HCT116 (cell line): ENCODE results near the gene ZNRF3. TPM values are rescaled to one million over a fixed set of nuclear protein-coding genes. Genes with fewer than 3 reads are reported as not detected.

ENCODE experiments used
- ATAC-seq: fragments of 200-7000 bp; cut with Tn5 transposase; 2 replicates; pipeline ENCODE4 v1.9.1; 2020; ENCODE audit warnings: mild to moderate bottlenecking, moderate library complexity
- BruUV-seq: library from RNA; stranded (reverse); fragments of 400-500 nt; replicated peaks from 2 replicates; lab custom pipeline; 2021; lab: Mats Ljungman, UMichigan
- CTCF ChIA-PET: fragments of 300-600 bp; sonication (Branson Sonifier 250); formaldehyde crosslinking; loops from one replicate; lab custom pipeline; 2021; ENCODE audit warnings: antibody characterized with exemption; lab: Charles Lee
- POLR2A ChIA-PET: fragments of 300-600, 350-600 bp; sonication (Branson Sonifier 250); formaldehyde crosslinking; loops from one replicate; lab custom pipeline; 2021; ENCODE audit warnings: antibody characterized with exemption; lab: Charles Lee
- RAD21 ChIA-PET, 2 experiments: fragments of 300-600 bp; sonication (Branson Sonifier 250); formaldehyde crosslinking; loops; one replicate each; lab custom pipeline; 2023; ENCODE audit warnings: low total read pairs in 2 of 2; ENCODE audit not compliant: uncharacterized antibody in 2 of 2, unreplicated experiment in 2 of 2, low non-redundant PET in 1 of 2; lab: Charles Lee
- DNase-seq: peaks from one replicate; pipeline ENCODE4 v3.0.0-alpha.2; 2010; ENCODE audit warnings: low read depth, low spot score
- H2AFZ ChIP-seq: fragments of 200-600 bp; shearing (Covaris generic), sonication (generic); 2 replicates; pipeline ENCODE4 v1.6.1; 2017; ENCODE audit warnings: low read depth, mixed run types, mixed read lengths, antibody characterized with exemption, low read length; ENCODE audit not compliant: poor library complexity, severe bottlenecking
- H3K27ac ChIP-seq: 2 replicates; pipeline ENCODE4 v1.5.1; 2012; ENCODE audit warnings: low read depth, low read length
- H3K27me3 ChIP-seq: fragments of 200-600 bp; sonication (generic); 2 replicates; pipeline ENCODE4 v1.6.1; 2016; ENCODE audit warnings: mixed run types, low read length, mixed read lengths; ENCODE audit not compliant: insufficient read depth
- H3K36me3 ChIP-seq, 2 experiments: fragments of 200-500 bp in 1 of 2; fragments of 200-600 bp in 1 of 2; sonication (Bioruptor generic) in 1 of 2; sonication (generic) in 1 of 2; 2 replicates each; pipeline versions ENCODE4 v1.5.1 to v1.6.1; 2014 to 2016; ENCODE audit warnings: low read length in 2 of 2, inconsistent platforms in 1 of 2, mixed read lengths in 1 of 2, mixed run types in 1 of 2; ENCODE audit not compliant: insufficient read depth in 2 of 2, control insufficient read depth in 1 of 2
- H3K4me1 ChIP-seq, 2 experiments: fragments of 200-600 bp in 1 of 2; sonication (generic) in 1 of 2; 2 replicates each; pipeline versions ENCODE4 v1.5.1 to v1.6.1; 2012 to 2017; ENCODE audit warnings: low read length in 2 of 2, inconsistent platforms in 1 of 2, mild to moderate bottlenecking in 1 of 2, mixed read lengths in 1 of 2, mixed run types in 1 of 2, moderate library complexity in 1 of 2; ENCODE audit not compliant: insufficient read depth in 2 of 2, control insufficient read depth in 1 of 2
- H3K4me2 ChIP-seq: fragments of 200-600 bp; sonication (generic); 2 replicates; pipeline ENCODE4 v1.6.1; 2017; ENCODE audit warnings: mixed run types, low read length, mixed read lengths
- H3K4me3 ChIP-seq, 2 experiments: fragments of 200-600 bp in 1 of 2; sonication (generic) in 1 of 2; replicated peaks in 1 of 2; 2 replicates each; pipeline ENCODE4 v1.5.1; 2011 to 2016; ENCODE audit warnings: low read length in 2 of 2, control low read depth in 1 of 2, low read depth in 1 of 2, mild to moderate bottlenecking in 1 of 2, mixed read lengths in 1 of 2, mixed run types in 1 of 2
- H3K79me2 ChIP-seq: fragments of 200-600 bp; sonication (generic); 2 replicates; pipeline ENCODE4 v1.6.1; 2017; ENCODE audit warnings: mild to moderate bottlenecking, mixed run types, low read length, moderate library complexity, mixed read lengths; ENCODE audit not compliant: insufficient read depth
- H3K9ac ChIP-seq: fragments of 200-600 bp; sonication (generic); 2 replicates; pipeline ENCODE4 v1.6.1; 2016; ENCODE audit warnings: low read length, mixed read lengths
- H3K9me2 ChIP-seq: fragments of 200-600 bp; sonication (generic), shearing (Covaris generic); 2 replicates; pipeline ENCODE4 v1.6.1; 2017; ENCODE audit warnings: mixed run types, mild to moderate bottlenecking, moderate library complexity; ENCODE audit not compliant: insufficient read depth
- H3K9me3 ChIP-seq, 2 experiments: fragments of 200-500 bp in 1 of 2; fragments of 200-600 bp in 1 of 2; sonication (Bioruptor generic) in 1 of 2; sonication (generic) in 1 of 2; 2 replicates each; pipeline ENCODE4 v1.6.1; 2014 to 2017; ENCODE audit warnings: low read length in 2 of 2, mixed read lengths in 2 of 2, inconsistent platforms in 1 of 2, low read depth in 1 of 2, mild to moderate bottlenecking in 1 of 2, mixed run types in 1 of 2, moderate library complexity in 1 of 2; ENCODE audit not compliant: control insufficient read depth in 1 of 2, insufficient read depth in 1 of 2
- H4K20me1 ChIP-seq: fragments of 200-600 bp; sonication (generic), shearing (Covaris generic); 2 replicates; pipeline ENCODE4 v1.6.1; 2017; ENCODE audit warnings: mixed run types, mild to moderate bottlenecking, moderate library complexity; ENCODE audit not compliant: insufficient read depth
- CEBPB ChIP-seq: IDR thresholded peaks from 2 replicates; pipeline ENCODE4 v1.6.1; 2012; ENCODE audit warnings: low read depth
- EGR1 ChIP-seq: IDR thresholded peaks from 2 replicates; pipeline ENCODE4 v1.6.1; 2012; ENCODE audit warnings: low read depth
- ELF1 ChIP-seq: IDR thresholded peaks from 2 replicates; pipeline ENCODE4 v1.6.1; 2012; ENCODE audit warnings: low read depth, borderline replicate concordance
- EZH2 ChIP-seq: fragments of 200-600 bp; sonication (generic); IDR thresholded peaks from 2 replicates; pipeline ENCODE4 v1.6.1; 2017; ENCODE audit warnings: antibody characterized with exemption, mixed run types
- EZH2phosphoT487 ChIP-seq: fragments of 200-600 bp; IDR thresholded peaks from 2 replicates; pipeline ENCODE4 v1.6.1; 2018; ENCODE audit warnings: antibody characterized with exemption, borderline replicate concordance
- FOSL1 ChIP-seq: IDR thresholded peaks from 2 replicates; pipeline ENCODE4 v1.6.1; 2012; ENCODE audit warnings: low read depth
- POLR2AphosphoS5 ChIP-seq: IDR thresholded peaks from 2 replicates; pipeline ENCODE4 v1.6.1; 2011; ENCODE audit warnings: mild to moderate bottlenecking, low read depth, low read length, moderate library complexity
- RAD21 ChIP-seq: IDR thresholded peaks from 2 replicates; pipeline ENCODE4 v1.6.1; 2012; ENCODE audit warnings: low read depth, mild to moderate bottlenecking
- SIN3A ChIP-seq: IDR thresholded peaks from 2 replicates; pipeline ENCODE4 v1.6.1; 2012; ENCODE audit warnings: low read depth
- SP1 ChIP-seq: IDR thresholded peaks from 2 replicates; pipeline ENCODE4 v1.6.1; 2012; ENCODE audit warnings: low read depth
- TCF7L2 ChIP-seq: IDR thresholded peaks from 2 replicates; pipeline ENCODE4 v1.7.0; 2011; ENCODE audit warnings: borderline replicate concordance, inconsistent platforms; ENCODE audit not compliant: insufficient read depth, insufficient read length; ENCODE audit errors: extremely low read depth
- YY1 ChIP-seq: IDR thresholded peaks from 2 replicates; pipeline ENCODE4 v1.6.1; 2011; ENCODE audit warnings: low read length, low read depth, moderate library complexity, mild to moderate bottlenecking; ENCODE audit not compliant: insufficient replicate concordance; ENCODE audit errors: extremely low read depth
- ZFX ChIP-seq: fragments of 450-650 bp; IDR thresholded peaks from 2 replicates; pipeline ENCODE4 v1.6.1; 2017
- intact Hi-C: fragments of 100-400 bp; cut with micrococcal nuclease; formaldehyde crosslinking; loops from 2 replicates; pipeline ENCODE4 v1.10.0; 2022
- total RNA-seq: library from RNA; stranded (reverse); gene quantifications from one replicate; pipeline ENCODE4 v1.2.1, GENCODE V29; 2021; ENCODE audit not compliant: unreplicated experiment
- TF ChIP-seq, protein P1 (sequence below): IDR thresholded peaks from 2 replicates; pipeline ENCODE4 v1.6.1; 2012
- TF ChIP-seq, protein P2 (sequence below), 3 experiments: fragments of 200-600 bp in 1 of 3; sonication (generic) in 1 of 3; IDR thresholded peaks in 2 of 3; conservative IDR thresholded peaks in 1 of 3; 2 replicates each; pipeline ENCODE4 v1.5.1; 2012 to 2017; ENCODE audit warnings: low read depth in 2 of 3, low read length in 2 of 3, antibody characterized with exemption in 1 of 3, borderline replicate concordance in 1 of 3, control low read depth in 1 of 3, mild to moderate bottlenecking in 1 of 3, mixed read lengths in 1 of 3, mixed run types in 1 of 3, moderate library complexity in 1 of 3; ENCODE audit not compliant: insufficient read depth in 1 of 3
- TF ChIP-seq, protein P3 (sequence below): IDR thresholded peaks from 2 replicates; pipeline ENCODE4 v1.6.1; 2012; ENCODE audit warnings: low read depth
- TF ChIP-seq, protein P4 (sequence below): IDR thresholded peaks from 2 replicates; pipeline ENCODE4 v1.6.1; 2011; ENCODE audit warnings: mild to moderate bottlenecking, low read length, moderate library complexity; ENCODE audit not compliant: insufficient replicate concordance; ENCODE audit errors: extremely low read depth

Gene ZNRF3
- total RNA-seq, 1 experiment from 2014 or later = 12.2 TPM

DNA sequence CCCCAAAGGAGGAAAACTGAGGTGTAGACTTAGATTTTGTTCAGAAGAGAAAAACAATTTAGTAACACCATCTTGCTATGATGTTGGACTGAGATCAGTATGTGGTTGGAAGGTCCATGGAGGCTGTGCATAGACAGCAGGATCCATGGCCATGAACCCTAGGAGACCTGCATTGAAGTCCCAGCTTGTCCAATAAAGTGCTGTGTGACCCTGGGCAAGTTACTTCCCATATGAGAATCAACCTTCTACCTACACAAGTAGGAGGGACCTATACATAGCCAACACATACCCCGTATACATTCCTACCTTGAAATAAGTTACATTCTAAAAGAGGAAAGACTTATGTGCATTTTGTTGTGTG lies 27.3 kb upstream of the ZNRF3 start:
- Histone ChIP-seq H3K36me3 (no peaks in the 10 kb centered on the region), H3K27me3 (no peaks in the 10 kb centered on the region), H3K27ac (no peak overlapping the region), H4K20me1 (no peaks in the 10 kb centered on the region), H3K9ac (no peak overlapping the region), H3K79me2 (no peaks in the 10 kb centered on the region), H3K9me3 (no peaks in the 10 kb centered on the region), H3K9me2 (no peaks in the 10 kb centered on the region), H3K4me1 (peaks cover 22 to 23% of the 10 kb centered on the region in 2 experiments), H3K4me3 (no peak overlapping the region), H3K4me2 (peak overlapping the region; percentile 30), H2AFZ (no peak overlapping the region)
- ChIA-PET POLR2A (no interaction called here), RAD21 (interaction anchor here (0.6 to 3.1 kb wide), 4 partner anchors 48 to 185 kb away, joined by 3 to 22 read pairs (median 12); no protein-coding TSS in a partner anchor), CTCF (interaction anchor here (1.1 to 2.8 kb wide), 9 partner anchors 27 to 389 kb away, joined by 3 to 80 read pairs (median 4); partner anchors contain the start of gene ZNRF3)
- intact Hi-C loops = loop anchor here (1.0 to 10.0 kb wide), 3 partner anchors 184 to 389 kb away; no protein-coding TSS in a partner anchor
- no TSS peak for BruUV-seq
- TF ChIP-seq FOSL1 (no peak), SIN3A (no peak), YY1 (no peak), TCF7L2 (no peak), ZFX (no peak), EGR1 (no peak), POLR2AphosphoS5 (no peak), CEBPB (no peak), EZH2 (no peak), ELF1 (no peak), SP1 (no peak; the same call in 1 of the 2 replicates), EZH2phosphoT487 (no peak), RAD21 (no peak)
- TF ChIP-seq, protein P1, sequence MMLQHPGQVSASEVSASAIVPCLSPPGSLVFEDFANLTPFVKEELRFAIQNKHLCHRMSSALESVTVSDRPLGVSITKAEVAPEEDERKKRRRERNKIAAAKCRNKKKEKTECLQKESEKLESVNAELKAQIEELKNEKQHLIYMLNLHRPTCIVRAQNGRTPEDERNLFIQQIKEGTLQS = no peak
- TF ChIP-seq, protein P2, sequence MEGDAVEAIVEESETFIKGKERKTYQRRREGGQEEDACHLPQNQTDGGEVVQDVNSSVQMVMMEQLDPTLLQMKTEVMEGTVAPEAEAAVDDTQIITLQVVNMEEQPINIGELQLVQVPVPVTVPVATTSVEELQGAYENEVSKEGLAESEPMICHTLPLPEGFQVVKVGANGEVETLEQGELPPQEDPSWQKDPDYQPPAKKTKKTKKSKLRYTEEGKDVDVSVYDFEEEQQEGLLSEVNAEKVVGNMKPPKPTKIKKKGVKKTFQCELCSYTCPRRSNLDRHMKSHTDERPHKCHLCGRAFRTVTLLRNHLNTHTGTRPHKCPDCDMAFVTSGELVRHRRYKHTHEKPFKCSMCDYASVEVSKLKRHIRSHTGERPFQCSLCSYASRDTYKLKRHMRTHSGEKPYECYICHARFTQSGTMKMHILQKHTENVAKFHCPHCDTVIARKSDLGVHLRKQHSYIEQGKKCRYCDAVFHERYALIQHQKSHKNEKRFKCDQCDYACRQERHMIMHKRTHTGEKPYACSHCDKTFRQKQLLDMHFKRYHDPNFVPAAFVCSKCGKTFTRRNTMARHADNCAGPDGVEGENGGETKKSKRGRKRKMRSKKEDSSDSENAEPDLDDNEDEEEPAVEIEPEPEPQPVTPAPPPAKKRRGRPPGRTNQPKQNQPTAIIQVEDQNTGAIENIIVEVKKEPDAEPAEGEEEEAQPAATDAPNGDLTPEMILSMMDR (IDR thresholded peaks at IDR 0.05 in 2 of 3, conservative IDR thresholded peaks at IDR 0.05 in 1 of 3; ENCODE audit: borderline replicate concordance in 1 of 3, insufficient read depth in 1 of 3, low read depth in 2 of 3, low read length in 2 of 3) = no peak
- TF ChIP-seq, protein P3, sequence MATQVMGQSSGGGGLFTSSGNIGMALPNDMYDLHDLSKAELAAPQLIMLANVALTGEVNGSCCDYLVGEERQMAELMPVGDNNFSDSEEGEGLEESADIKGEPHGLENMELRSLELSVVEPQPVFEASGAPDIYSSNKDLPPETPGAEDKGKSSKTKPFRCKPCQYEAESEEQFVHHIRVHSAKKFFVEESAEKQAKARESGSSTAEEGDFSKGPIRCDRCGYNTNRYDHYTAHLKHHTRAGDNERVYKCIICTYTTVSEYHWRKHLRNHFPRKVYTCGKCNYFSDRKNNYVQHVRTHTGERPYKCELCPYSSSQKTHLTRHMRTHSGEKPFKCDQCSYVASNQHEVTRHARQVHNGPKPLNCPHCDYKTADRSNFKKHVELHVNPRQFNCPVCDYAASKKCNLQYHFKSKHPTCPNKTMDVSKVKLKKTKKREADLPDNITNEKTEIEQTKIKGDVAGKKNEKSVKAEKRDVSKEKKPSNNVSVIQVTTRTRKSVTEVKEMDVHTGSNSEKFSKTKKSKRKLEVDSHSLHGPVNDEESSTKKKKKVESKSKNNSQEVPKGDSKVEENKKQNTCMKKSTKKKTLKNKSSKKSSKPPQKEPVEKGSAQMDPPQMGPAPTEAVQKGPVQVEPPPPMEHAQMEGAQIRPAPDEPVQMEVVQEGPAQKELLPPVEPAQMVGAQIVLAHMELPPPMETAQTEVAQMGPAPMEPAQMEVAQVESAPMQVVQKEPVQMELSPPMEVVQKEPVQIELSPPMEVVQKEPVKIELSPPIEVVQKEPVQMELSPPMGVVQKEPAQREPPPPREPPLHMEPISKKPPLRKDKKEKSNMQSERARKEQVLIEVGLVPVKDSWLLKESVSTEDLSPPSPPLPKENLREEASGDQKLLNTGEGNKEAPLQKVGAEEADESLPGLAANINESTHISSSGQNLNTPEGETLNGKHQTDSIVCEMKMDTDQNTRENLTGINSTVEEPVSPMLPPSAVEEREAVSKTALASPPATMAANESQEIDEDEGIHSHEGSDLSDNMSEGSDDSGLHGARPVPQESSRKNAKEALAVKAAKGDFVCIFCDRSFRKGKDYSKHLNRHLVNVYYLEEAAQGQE = no peak
- TF ChIP-seq, protein P4, sequence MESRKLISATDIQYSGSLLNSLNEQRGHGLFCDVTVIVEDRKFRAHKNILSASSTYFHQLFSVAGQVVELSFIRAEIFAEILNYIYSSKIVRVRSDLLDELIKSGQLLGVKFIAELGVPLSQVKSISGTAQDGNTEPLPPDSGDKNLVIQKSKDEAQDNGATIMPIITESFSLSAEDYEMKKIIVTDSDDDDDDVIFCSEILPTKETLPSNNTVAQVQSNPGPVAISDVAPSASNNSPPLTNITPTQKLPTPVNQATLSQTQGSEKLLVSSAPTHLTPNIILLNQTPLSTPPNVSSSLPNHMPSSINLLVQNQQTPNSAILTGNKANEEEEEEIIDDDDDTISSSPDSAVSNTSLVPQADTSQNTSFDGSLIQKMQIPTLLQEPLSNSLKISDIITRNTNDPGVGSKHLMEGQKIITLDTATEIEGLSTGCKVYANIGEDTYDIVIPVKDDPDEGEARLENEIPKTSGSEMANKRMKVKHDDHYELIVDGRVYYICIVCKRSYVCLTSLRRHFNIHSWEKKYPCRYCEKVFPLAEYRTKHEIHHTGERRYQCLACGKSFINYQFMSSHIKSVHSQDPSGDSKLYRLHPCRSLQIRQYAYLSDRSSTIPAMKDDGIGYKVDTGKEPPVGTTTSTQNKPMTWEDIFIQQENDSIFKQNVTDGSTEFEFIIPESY = no peak
- DNase-seq (no peak), ATAC-seq (peak; percentile 50)
